ENCODE results near the gene APBB1.

Gene APBB1

DNA sequence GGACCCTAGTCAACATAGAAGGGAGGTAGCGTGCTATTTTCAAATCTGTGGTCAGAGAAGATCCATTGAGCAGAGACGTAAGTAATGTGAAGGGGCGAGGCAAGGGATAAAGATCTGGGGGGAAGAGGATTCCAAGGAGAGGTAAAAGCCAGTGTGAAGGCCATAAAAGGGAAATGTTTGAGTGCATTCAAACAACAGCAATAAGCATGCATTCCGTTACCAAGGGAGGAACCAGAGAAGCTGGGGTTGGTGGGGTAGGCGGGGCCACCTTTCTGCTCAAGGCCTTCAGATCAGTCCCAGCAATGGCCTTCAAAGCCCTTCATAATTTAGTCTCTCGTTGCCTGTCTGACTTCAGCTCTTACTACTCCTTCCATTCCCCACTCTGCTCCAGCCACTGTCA lies 47.1 kb downstream of the APBB1 start:
- Histone ChIP-seq H3K36me3 (ENCODE audit: insufficient read depth) (no peaks in the 10 kb centered on the region), H3K27me3 (ENCODE audit: insufficient read depth, low read depth) (no peaks in the 10 kb centered on the region), H3K4me1 (ENCODE audit: low read depth, poor library complexity, severe bottlenecking) (no peaks in the 10 kb centered on the region), H3K27ac (no peak overlapping the region), H2AFZ (ENCODE audit: low read depth) (no peak overlapping the region), H3K4me2 (no peak overlapping the region), H3K4me3 (IDR thresholded peaks at IDR 0.05; ENCODE audit: insufficient read depth, low read depth, low read length) (no peak overlapping the region), H4K20me1 (ENCODE audit: insufficient read depth) (no peaks in the 10 kb centered on the region), H3K79me2 (ENCODE audit: insufficient read depth, low read depth) (no peaks in the 10 kb centered on the region), H3K9ac (no peak overlapping the region)
- TF ChIP-seq, protein P1, sequence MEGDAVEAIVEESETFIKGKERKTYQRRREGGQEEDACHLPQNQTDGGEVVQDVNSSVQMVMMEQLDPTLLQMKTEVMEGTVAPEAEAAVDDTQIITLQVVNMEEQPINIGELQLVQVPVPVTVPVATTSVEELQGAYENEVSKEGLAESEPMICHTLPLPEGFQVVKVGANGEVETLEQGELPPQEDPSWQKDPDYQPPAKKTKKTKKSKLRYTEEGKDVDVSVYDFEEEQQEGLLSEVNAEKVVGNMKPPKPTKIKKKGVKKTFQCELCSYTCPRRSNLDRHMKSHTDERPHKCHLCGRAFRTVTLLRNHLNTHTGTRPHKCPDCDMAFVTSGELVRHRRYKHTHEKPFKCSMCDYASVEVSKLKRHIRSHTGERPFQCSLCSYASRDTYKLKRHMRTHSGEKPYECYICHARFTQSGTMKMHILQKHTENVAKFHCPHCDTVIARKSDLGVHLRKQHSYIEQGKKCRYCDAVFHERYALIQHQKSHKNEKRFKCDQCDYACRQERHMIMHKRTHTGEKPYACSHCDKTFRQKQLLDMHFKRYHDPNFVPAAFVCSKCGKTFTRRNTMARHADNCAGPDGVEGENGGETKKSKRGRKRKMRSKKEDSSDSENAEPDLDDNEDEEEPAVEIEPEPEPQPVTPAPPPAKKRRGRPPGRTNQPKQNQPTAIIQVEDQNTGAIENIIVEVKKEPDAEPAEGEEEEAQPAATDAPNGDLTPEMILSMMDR (conservative IDR thresholded peaks at IDR 0.05; ENCODE audit: low read depth, low read length) = no peak

DNA sequence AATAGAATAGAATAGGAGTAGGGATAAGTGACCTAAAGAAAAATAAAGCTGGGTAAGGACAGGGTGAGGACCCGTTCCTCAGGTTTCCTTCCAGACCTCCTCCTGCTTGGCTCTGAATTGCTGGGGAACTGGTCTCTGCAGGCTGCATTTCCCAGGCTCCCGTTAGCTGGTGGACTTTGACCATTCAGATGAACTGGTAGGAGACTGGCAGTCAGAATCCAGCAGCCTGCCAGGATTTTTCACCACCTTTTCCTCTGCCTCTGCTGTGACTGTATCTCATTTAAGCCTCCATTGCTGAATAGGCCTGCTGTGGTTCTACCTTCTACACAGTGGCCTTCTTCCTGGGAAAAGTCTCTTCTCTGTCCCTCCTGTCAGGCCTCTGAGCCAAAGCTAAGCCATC lies 53.2 kb downstream of the APBB1 start:
- Histone ChIP-seq H3K4me1 (ENCODE audit: low read depth, poor library complexity, severe bottlenecking) (no peaks in the 10 kb centered on the region), H3K36me3 (ENCODE audit: insufficient read depth) (no peaks in the 10 kb centered on the region), H2AFZ (ENCODE audit: low read depth) (no peak overlapping the region), H4K20me1 (ENCODE audit: insufficient read depth) (no peaks in the 10 kb centered on the region), H3K9ac (no peak overlapping the region), H3K79me2 (ENCODE audit: insufficient read depth, low read depth) (no peaks in the 10 kb centered on the region), H3K27ac (no peak overlapping the region), H3K4me2 (no peak overlapping the region), H3K4me3 (IDR thresholded peaks at IDR 0.05; ENCODE audit: insufficient read depth, low read depth, low read length) (no peak overlapping the region), H3K27me3 (ENCODE audit: insufficient read depth, low read depth) (no peaks in the 10 kb centered on the region)
- TF ChIP-seq, protein P1 (conservative IDR thresholded peaks at IDR 0.05; ENCODE audit: low read depth, low read length) = no peak

DNA sequence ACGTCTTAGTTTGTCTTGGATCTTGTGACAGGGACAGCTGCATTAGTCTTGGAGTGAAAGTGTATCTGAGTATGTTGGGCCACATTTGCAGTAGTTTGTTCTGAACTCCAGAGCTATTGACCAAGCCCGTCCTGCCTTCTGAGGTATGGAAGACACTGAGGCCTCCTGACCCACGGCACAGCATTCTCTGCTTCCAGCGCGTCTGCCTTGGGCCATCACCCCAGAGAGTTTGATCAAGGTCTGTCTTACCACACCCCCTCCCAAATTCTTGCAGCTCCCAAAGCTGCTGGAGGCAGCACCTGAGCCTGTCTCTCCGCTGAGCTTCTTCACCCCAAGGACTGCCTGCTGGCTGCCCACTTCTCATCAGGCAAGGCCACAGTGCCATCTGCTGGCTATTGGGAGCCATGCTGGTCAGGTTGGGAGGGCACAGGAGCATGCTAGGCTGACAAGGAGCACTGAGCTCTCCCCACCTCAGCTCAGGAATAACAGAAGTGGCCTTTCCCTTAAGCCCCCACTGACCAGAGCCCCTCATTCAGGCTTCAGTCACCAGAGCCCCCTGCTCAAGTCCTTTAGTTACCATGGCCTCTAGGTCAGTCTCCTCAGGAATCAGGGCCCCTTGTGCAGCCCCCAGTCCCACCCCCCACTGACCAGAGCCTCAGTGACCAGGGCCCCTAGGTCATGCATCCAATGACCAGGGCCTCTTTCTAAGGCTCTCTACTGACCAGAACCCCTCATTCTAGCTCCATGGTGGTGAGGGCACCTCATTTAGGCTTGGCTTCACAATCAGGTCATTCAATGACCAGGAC lies 55.8 kb downstream of the APBB1 start:
- Histone ChIP-seq H3K4me1 (ENCODE audit: low read depth, poor library complexity, severe bottlenecking) (no peaks in the 10 kb centered on the region), H3K9ac (no peak overlapping the region), H3K4me2 (no peak overlapping the region), H3K36me3 (ENCODE audit: insufficient read depth) (no peaks in the 10 kb centered on the region), H3K4me3 (IDR thresholded peaks at IDR 0.05; ENCODE audit: insufficient read depth, low read depth, low read length) (no peak overlapping the region), H4K20me1 (ENCODE audit: insufficient read depth) (no peaks in the 10 kb centered on the region), H3K79me2 (ENCODE audit: insufficient read depth, low read depth) (no peaks in the 10 kb centered on the region), H3K27me3 (ENCODE audit: insufficient read depth, low read depth) (no peaks in the 10 kb centered on the region), H3K27ac (no peak overlapping the region), H2AFZ (ENCODE audit: low read depth) (no peak overlapping the region)
- TF ChIP-seq, protein P1 (conservative IDR thresholded peaks at IDR 0.05; ENCODE audit: low read depth, low read length) = peak; percentile 73

DNA sequence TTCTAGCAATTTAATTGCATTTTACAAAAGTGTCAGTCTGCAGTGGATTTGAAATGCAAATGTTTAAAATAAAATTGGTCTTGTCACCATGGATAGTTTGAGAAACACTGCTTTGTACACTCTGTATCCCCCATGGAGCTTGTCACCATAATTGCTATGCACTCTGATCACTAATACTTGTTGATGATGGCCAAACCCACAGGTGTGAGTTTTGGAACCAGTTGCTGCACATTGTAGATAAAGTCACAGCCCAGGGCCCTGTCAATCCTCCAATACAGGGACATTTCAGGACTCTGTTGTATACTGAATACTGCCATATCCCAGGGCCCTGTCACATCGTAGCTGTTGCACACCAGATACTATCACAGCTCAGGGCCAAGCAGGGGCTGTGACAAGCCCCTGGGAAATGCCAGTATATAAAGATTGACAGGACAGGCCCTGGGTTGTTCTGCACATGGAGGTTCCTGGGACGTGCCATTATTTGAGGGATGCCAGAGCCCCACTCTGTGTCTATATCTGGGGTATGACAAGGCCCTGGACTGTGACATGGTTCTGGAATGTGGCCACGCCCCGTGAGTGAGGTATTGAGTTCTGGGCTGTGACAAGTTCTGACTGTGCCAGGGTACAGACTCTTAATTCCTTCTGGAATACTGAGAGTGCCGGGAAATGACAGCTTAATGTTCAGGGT lies 56.6 kb downstream of the APBB1 start:
- no peak overlapping the region for H3K4me3 ChIP-seq (IDR thresholded peaks at IDR 0.05; ENCODE audit: insufficient read depth, low read depth, low read length)
- no peak overlapping the region for H3K27ac ChIP-seq
- H2AFZ ChIP-seq (ENCODE audit: low read depth) = no peak overlapping the region
- no peaks in the 10 kb centered on the region for H3K27me3 ChIP-seq (ENCODE audit: insufficient read depth, low read depth)
- TF ChIP-seq, protein P1 (conservative IDR thresholded peaks at IDR 0.05; ENCODE audit: low read depth, low read length) = no peak
- H3K4me2 ChIP-seq = no peak overlapping the region
- no peaks in the 10 kb centered on the region for H3K79me2 ChIP-seq (ENCODE audit: insufficient read depth, low read depth)
- no peaks in the 10 kb centered on the region for H3K4me1 ChIP-seq (ENCODE audit: low read depth, poor library complexity, severe bottlenecking)
- H3K9ac ChIP-seq = no peak overlapping the region
- no peaks in the 10 kb centered on the region for H4K20me1 ChIP-seq (ENCODE audit: insufficient read depth)
- no peaks in the 10 kb centered on the region for H3K36me3 ChIP-seq (ENCODE audit: insufficient read depth)
